ENCODE data around the gene VMAC.

The VMAC gene

GRCh38 chr19:5910638-5910907 is 5.9 kb downstream of the VMAC start:
- DNase-seq = no peak
- Mint-ChIP-seq H3K4me3 (no peak overlapping the region), H3K27me3 (ENCODE audit: low read depth, poor library complexity) (peaks cover 3% of the 10 kb centered on the region), H3K4me1 (peaks cover 16% of the 10 kb centered on the region), H3K36me3 (ENCODE audit: low read depth) (peaks cover 7% of the 10 kb centered on the region), H3K27ac (no peak overlapping the region), H3K9me3 (no peaks in the 10 kb centered on the region)
- TF ChIP-seq CTCF (IDR thresholded peaks at IDR 0.05) = no peak

DNA sequence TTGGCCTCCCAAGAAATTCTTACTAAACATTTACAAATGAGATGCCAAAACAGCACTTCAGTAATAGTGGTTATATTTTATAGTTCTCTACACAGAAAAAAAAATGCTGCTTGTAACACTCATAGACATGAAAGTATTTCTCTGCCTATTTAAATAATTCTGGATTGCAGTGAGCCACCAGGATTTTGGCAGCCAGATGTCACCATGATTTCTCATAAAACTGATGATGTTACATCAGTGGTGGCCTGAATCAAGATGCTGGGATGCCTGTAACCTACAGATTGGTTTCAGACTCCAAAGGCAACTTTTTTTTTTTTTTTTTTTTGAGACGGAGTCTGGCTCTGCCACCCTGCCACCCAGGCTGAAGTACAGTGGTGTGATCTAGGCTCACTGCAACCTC is 6.7 kb downstream of the VMAC start:
- Mint-ChIP-seq H3K9me3 (no peaks in the 10 kb centered on the region), H3K27me3 (ENCODE audit: low read depth, poor library complexity) (peaks cover 2% of the 10 kb centered on the region), H3K4me1 (peaks cover 19% of the 10 kb centered on the region), H3K4me3 (no peak overlapping the region), H3K36me3 (ENCODE audit: low read depth) (peaks cover 6% of the 10 kb centered on the region), H3K27ac (no peak overlapping the region)
- no peak for DNase-seq
- TF ChIP-seq CTCF (IDR thresholded peaks at IDR 0.05) = no peak

- TF ChIP-seq CTCF (IDR thresholded peaks at IDR 0.05) = no peak
- no peak for DNase-seq
- Mint-ChIP-seq H3K4me3 (no peak within 1 kb of the TSS), H3K27me3 (ENCODE audit: low read depth, poor library complexity) (no peaks in the 10 kb centered on the region), H3K4me1 (peaks cover 16% of the 10 kb centered on the region), H3K36me3 (ENCODE audit: low read depth) (peaks cover 4% of the 10 kb centered on the region), H3K9me3 (no peaks in the 10 kb centered on the region), H3K27ac (peak within 1 kb of the TSS; percentile 89)
Observed at GRCh38 chr19:5913739-5914357, 9.2 kb downstream of the VMAC start, which contains the start of gene CAPS. Gene CAPS, plus strand, starts transcription at chr19:5914254. Its CDS starts 153 bp downstream, at chr19:5914407.

DNA sequence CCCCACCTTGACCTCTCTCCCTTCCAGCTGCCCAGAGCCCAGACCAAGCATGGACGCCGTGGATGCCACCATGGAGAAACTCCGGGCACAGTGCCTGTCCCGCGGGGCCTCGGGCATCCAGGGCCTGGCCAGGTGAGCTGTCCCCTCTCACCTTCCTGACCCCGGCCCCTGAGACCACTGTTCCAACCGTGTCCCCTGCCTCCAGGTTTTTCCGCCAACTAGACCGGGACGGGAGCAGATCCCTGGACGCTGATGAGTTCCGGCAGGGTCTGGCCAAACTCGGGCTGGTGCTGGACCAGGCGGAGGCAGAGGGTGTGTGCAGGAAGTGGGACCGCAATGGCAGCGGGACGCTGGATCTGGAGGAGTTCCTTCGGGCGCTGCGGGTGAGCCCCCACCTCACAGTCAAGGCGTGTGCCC is 9.7 kb downstream of the VMAC start:
- Mint-ChIP-seq H3K36me3 (ENCODE audit: low read depth) (peaks cover 4% of the 10 kb centered on the region), H3K9me3 (no peaks in the 10 kb centered on the region), H3K4me1 (peaks cover 16% of the 10 kb centered on the region), H3K4me3 (no peak overlapping the region), H3K27me3 (ENCODE audit: low read depth, poor library complexity) (no peaks in the 10 kb centered on the region), H3K27ac (no peak overlapping the region)
- no peak for TF ChIP-seq CTCF (IDR thresholded peaks at IDR 0.05)
- DNase-seq = no peak

- TF ChIP-seq CTCF (IDR thresholded peaks at IDR 0.05) = no peak
- Mint-ChIP-seq H3K9me3 (no peaks in the 10 kb centered on the region), H3K4me1 (peaks cover 16% of the 10 kb centered on the region), H3K36me3 (ENCODE audit: low read depth) (peaks cover 4% of the 10 kb centered on the region), H3K27me3 (ENCODE audit: low read depth, poor library complexity) (no peaks in the 10 kb centered on the region), H3K27ac (no peak overlapping the region), H3K4me3 (no peak overlapping the region)
- no peak for DNase-seq
Observed at GRCh38 chr19:5914946-5915781, 10.5 kb downstream of the VMAC start.

DNA sequence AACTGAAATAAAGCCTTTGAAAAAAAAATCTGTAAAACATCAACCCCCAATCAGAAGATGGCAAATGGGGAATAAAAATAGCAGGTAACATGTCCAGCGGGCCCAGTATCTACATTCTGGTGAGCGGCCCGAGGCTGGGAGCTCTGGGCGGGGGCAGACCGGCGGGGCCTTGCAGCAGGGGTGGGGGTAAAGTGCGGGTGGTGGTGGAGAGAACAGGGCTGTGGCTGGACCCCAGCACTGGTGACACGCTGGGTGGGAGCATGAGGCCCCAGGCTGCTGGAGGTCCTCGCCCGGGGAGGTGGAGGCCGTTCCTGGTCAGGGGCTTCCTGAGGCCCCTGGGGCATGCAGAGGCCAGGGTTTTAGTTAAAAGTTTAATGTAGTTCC is 11.1 kb downstream of the VMAC start:
- H3K4me1 Mint-ChIP-seq = peaks cover 16% of the 10 kb centered on the region
- no peak for TF ChIP-seq CTCF (IDR thresholded peaks at IDR 0.05)
- H3K27ac Mint-ChIP-seq = no peak overlapping the region
- H3K4me3 Mint-ChIP-seq = no peak overlapping the region
- H3K36me3 Mint-ChIP-seq (ENCODE audit: low read depth) = peaks cover 4% of the 10 kb centered on the region
- DNase-seq = no peak
- no peaks in the 10 kb centered on the region for H3K9me3 Mint-ChIP-seq
- H3K27me3 Mint-ChIP-seq (ENCODE audit: low read depth, poor library complexity) = no peaks in the 10 kb centered on the region
